Skin of body (tissue), 2 donors: ENCODE measurements around the gene OR51V1. TPM values are rescaled to one million over a fixed set of nuclear protein-coding genes. Genes with fewer than 3 reads are reported as not detected.

ENCODE experiments used
- DNase-seq: peaks from one replicate; lab custom pipeline; 2025; lab: John Stamatoyannopoulos, UW
- total RNA-seq: library from RNA; depleted of rRNA; stranded (reverse); fragments of >200 nt; gene quantifications from one replicate; pipeline ENCODE4 v1.2.3, GENCODE V29; 2014

OR51V1 gene
- total RNA-seq, 1 donor from 2014 or later, result not detected

DNA sequence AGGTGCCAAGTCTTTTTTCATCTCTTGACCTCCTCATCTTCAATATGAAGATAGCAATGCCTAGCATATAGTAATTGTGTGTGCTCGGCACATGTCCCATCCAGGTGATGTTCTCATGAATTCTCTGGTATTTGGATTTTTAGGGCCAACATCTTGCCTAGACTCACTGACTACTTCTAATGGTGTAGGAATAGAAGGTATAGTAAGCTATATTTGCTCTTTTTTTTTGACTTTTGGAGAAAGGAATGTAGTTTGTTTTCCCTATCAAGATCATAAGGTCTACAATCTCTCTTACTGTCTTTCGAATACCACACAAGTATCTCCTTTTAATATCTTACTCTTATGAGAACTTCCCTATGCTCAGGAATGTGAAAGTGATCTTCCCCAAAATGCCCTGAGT is 30.6 kb upstream of the OR51V1 start:
- DNase-seq, result no peak

GRCh38 chr11:5230266-5230665 is 29.8 kb upstream of the OR51V1 start:
- no peak for DNase-seq

DNA sequence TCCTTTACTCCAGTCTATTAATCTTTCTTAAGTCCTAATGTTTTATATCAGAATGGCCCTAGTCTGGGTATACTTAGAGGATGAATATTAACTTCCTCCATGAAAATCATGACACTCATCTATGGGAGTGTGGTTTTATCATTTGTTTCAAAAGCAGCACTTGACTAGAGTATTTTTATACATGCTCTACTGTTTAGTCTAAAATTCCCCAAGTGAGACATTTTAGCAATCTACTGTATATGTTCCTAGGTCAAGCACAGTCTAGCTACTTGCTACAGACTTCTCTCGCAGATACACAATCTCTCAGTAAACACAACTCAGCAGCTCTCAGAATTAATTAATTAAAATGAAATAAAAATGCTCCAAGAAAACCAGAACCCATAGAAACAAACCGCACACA is 29.3 kb upstream of the OR51V1 start:
- DNase-seq, result no peak

- no peak for DNase-seq
These were observed 28.9 kb upstream of the OR51V1 start for GRCh38 chr11:5229356-5229755.

- no peak for DNase-seq
These were observed 27.6 kb upstream of the OR51V1 start for GRCh38 chr11:5228124-5228523.

DNA sequence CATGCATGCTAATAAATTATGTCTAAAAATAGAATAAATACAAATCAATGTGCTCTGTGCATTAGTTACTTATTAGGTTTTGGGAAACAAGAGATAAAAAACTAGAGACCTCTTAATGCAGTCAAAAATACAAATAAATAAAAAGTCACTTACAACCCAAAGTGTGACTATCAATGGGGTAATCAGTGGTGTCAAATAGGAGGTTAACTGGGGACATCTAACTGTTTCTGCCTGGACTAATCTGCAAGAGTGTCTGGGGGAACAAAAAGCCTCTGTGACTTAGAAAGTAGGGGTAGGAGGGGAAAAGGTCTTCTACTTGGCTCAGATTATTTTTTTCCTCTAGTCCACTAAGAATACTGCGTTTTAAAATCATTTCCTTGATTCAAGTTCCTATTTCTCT is 27.2 kb upstream of the OR51V1 start:
- DNase-seq, result no peak

GRCh38 chr11:5226732-5227310 is 26.3 kb upstream of the OR51V1 start, which contains the start of gene HBB:
TSS of gene HBB (minus strand) at chr11:5227071. CDS start at chr11:5227021, 50 bp downstream.
- no peak for DNase-seq

DNA sequence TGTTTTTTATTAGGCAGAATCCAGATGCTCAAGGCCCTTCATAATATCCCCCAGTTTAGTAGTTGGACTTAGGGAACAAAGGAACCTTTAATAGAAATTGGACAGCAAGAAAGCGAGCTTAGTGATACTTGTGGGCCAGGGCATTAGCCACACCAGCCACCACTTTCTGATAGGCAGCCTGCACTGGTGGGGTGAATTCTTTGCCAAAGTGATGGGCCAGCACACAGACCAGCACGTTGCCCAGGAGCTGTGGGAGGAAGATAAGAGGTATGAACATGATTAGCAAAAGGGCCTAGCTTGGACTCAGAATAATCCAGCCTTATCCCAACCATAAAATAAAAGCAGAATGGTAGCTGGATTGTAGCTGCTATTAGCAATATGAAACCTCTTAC is 25.0 kb upstream of the OR51V1 start:
- DNase-seq, result no peak

DNA sequence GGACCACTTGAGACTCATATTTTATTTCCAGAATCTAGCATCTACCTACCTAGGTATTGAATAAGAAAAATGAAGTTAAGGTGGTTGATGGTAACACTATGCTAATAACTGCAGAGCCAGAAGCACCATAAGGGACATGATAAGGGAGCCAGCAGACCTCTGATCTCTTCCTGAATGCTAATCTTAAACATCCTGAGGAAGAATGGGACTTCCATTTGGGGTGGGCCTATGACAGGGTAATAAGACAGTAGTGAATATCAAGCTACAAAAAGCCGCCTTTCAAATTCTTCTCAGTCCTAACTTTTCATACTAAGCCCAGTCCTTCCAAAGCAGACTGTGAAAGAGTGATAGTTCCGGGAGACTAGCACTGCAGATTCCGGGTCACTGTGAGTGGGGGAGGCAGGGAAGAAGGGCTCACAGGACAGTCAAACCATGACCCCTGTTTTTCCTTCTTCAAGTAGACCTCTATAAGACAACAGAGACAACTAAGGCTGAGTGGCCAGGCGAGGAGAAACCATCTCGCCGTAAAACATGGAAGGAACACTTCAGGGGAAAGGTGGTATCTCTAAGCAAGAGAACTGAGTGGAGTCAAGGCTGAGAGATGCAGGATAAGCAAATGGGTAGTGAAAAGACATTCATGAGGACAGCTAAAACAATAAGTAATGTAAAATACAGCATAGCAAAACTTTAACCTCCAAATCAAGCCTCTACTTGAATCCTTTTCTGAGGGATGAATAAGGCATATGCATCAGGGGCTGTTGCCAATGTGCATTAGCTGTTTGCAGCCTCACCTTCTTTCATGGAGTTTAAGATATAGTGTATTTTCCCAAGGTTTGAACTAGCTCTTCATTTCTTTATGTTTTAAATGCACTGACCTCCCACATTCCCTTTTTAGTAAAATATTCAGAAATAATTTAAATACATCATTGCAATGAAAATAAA is 24.3 kb upstream of the OR51V1 start:
- DNase-seq, result no peak

GRCh38 chr11:5223686-5224085 is 23.2 kb upstream of the OR51V1 start:
- DNase-seq, result no peak

DNA sequence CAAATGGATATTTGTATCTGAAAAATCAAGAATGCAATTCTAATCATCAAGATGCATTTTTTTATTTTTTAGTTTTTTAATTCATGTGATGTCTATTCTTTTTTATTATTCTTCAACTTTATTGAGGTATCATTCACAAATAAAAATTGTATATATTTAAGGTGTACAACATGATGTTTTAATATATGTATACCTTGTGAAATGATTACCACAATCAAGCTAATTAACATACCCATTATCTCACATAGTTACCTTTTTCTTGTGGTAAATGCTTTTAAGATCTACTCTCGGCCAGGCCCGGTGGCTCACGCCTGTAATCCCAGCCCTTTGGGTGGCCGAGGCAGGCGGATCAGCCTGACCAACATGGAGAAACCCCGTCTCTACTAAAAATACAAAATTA is 22.7 kb upstream of the OR51V1 start:
- DNase-seq, result no peak

DNA sequence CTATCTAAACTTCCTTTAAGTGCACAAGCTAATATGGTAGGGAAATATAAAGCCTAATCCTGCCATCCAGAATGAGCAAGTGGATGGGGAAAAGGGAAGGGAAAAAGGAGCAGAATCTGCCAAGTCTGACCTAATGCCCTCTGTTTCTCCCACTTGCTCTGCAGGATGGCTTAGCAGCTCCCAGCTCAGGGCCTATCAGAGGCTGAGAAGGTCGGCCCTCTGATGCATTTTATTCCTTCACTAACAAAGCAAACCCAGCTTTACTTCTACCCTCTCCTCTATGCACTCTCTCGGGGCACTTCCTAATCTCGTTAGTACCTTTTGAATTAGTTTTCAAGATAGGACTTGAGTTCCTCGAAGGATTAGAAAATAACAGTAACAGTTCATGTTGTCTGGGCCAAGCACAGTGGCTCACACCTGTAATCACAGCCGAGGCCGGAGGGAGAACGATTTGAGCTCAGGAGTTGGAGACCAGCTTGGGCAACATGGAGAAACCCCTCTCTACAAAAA is 9.9 kb upstream of the OR51V1 start:
- DNase-seq, result no peak

DNA sequence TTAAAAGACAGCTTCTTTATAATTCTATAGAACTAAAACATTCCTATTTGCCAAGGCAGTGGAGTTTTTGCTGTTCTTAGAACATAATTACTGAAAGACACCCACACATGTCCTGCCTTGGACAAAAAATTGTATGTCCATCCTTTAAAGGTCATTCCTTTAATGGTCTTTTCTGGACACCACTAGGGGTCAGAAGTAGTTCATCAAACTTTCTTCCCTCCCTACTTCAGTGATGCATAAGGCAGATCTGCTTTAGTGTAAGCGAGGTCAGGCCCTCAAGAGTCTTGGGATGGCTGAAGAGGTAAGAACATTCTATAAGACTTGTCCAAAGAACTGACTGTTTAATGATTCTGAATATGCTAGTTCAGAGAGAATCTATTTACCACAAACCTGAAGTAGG is 4.3 kb upstream of the OR51V1 start:
- DNase-seq, result no peak

GRCh38 chr11:5203366-5203765 is 2.9 kb upstream of the OR51V1 start:
- no peak for DNase-seq

DNA sequence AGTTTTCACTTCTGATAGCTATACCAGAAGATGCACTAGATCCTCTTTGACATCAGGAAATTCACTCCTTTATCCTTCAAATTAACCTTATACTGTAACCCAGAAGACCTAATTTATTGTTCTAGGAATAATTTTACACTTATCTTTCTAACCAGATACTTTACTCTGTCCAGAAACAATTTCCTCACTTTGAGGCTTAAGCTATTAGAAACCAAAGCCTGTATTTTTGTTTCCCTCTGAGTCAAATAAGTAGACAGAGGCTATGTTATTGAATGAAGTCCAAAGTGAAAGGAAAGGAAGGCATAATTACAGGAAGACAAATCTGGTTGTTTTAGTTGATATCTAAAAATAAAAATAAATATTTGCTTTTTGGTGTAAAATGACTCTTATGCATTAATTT is 2.2 kb downstream of the OR51V1 start:
- no peak for DNase-seq

GRCh38 chr11:5197536-5197935 is 2.9 kb downstream of the OR51V1 start:
- DNase-seq, result no peak

- no peak for DNase-seq
These were observed 3.8 kb downstream of the OR51V1 start for GRCh38 chr11:5196731-5197130.

DNA sequence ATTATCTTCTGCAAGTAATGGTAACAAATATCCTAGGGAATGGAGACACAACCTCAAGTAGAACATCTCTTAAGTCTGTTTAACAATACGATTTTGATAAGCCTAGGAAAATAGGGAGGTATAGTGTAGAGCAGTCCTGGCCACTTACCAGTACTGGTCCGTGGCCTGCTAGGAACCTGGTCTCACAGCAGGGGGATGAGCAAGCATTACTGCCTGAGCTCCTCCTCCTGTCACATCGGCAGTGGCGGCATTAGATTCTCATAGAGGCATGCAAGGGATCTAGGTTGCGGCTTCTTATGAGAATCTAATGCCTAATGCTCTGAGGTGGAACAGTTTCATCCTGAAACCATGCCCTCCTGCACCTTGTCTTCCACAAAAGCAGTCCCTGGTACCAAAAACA is 4.4 kb downstream of the OR51V1 start:
- DNase-seq, result no peak

DNA sequence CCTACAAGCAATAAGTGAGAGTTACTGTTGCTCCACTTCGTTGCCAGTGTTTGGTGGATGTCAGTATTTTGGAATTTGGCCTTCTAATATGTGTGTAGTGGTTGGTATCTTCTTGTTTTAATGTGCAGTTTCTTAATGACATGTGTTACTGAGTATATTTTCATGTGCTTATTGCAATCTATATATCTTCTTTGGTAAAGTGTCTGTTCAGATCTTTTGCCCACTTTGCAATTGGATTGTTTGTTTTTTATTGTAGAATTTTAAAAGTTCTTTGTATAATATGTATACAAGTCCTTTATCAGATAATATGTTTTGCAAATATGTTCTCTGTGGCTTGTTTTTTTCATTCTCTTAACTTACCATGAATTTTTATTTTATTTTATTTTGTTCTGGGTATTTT is 7.7 kb downstream of the OR51V1 start:
- no peak for DNase-seq

- no peak for DNase-seq
These were observed 12.3 kb downstream of the OR51V1 start for GRCh38 chr11:5188201-5188600.

DNA sequence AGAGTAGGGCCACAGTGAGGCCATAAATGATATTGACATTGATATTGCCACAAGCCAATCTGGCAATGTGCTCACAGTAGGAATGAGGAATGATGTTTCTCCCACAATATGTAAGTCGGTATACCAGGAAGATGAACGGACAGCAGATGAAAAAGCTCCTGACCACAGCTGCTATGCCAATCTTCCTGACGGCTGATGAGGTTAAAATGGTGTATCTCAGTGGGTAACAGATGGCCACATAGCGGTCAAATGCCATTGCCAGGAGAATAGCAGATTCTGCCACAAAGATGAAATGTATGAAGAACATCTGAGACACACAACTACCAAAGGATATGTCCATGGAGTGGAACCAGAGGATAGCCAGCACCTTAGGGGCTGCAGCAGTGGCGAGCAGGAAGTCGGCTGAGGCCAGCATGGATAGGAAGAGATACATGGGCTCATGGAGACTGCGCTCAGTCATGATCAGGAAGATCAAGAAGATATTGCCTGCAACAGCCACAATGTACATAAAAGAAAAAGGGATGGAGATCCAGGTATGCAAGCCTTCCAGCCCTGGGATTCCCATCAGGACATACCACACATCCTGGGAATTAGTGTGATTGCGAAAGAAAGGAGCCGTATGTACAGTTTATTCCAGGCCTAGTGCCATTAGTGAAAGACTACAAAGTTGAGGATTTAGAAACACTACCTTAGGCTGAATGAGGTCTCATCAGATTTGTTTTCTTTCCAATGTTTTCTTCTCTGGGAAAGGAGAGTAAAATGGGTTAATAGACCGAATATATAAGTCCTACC is 22.2 kb downstream of the OR51V1 start:
- no peak for DNase-seq

DNA sequence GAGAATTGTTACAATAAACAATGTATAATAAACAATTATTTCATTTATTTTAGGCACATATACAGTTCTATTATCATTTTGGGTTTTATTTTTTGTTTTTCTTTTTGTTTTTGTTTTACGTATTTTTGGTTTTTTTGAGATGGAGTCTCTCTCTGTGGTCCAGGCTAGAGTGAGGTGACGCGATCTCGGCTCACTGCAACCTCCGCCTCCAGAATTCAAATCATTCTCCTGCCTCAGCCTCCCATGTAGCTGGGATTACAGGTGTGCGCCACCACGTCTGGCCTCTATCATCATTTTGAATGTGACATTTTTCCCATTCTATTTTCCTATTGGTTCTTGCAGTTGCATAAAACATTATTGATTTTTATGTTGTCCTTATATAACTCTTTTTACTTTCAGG is 25.5 kb downstream of the OR51V1 start:
- no peak for DNase-seq
